ENCODE measurements around the gene DNM3.

GRCh38 chr1:171935086-171935485 is 93.8 kb downstream of the DNM3 start:
- TF ChIP-seq CTCF (IDR thresholded peaks at IDR 0.05): no peak
- no peak for TF ChIP-seq POLR2A (IDR thresholded peaks at IDR 0.05)
- TF ChIP-seq POLR2AphosphoS5 (IDR thresholded peaks at IDR 0.05): no peak
- no peak for TF ChIP-seq EP300 (IDR thresholded peaks at IDR 0.05; ENCODE audit: low read depth)
